Measurements from ENCODE around the gene RAET1G.
A peak's percentile ranks its signal among the peaks of the same experiment; 100 is the strongest.
"Not testable (repeated sequence)": the region's sequence is repeated elsewhere in the genome, so short reads cannot be mapped to it uniquely, and the experiment has no call there.

The RAET1G gene

DNA sequence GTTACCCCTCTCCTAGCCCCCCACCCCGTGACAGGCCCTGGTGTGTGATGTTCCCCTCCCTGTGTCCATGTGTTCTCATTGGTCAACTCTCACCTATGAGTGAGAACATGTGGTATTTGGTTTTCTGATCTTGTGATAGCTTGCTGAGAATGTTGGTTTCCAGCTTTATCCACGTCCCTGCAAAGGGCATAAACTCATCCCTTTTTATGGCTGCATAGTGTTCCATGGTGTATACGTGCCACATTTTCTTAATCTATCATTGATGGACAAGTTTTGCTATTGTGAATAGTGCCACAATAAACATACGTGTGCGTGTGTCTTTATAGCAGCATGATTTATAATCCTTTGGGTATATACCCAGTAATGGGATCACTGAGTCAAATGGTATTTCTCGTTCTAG lies 31.1 kb downstream of the RAET1G start:
- not testable (repeated sequence) for DNase-seq

- DNase-seq: no peak
These were observed 31.7 kb downstream of the RAET1G start for GRCh38 chr6:149891259-149891658.

DNA sequence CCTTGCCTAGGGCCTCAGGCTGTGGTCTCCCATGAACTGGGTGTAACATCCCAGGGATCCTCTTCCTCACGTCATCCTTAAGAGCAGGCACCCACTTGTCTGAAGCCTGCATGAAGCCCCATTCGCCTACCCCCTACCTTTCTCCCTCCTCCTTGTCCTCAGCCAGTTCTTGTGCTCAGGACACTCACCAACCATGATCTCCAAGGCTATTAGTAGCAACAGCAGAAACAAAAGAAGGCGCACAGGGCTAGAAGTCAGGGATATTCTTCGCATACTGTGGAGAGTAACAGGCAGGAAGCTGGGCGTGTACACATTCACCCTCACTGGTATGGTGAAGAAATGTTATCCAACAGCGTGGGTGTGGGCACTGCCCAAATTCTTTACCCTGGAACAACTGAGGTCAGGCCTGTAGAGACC lies 32.3 kb downstream of the RAET1G start:
- no peak for DNase-seq

GRCh38 chr6:149889326-149889725 lies 33.6 kb downstream of the RAET1G start:
- no peak for DNase-seq

- DNase-seq: no peak
These were observed 34.3 kb downstream of the RAET1G start for GRCh38 chr6:149888659-149889058.

GRCh38 chr6:149888093-149888492 lies 34.8 kb downstream of the RAET1G start:
- DNase-seq: no peak

- no peak for DNase-seq
These were observed 35.6 kb downstream of the RAET1G start for GRCh38 chr6:149887343-149887742.

GRCh38 chr6:149885888-149886287 lies 37.0 kb downstream of the RAET1G start:
- DNase-seq: no peak

GRCh38 chr6:149884617-149885016 lies 38.3 kb downstream of the RAET1G start:
- no peak for DNase-seq

DNA sequence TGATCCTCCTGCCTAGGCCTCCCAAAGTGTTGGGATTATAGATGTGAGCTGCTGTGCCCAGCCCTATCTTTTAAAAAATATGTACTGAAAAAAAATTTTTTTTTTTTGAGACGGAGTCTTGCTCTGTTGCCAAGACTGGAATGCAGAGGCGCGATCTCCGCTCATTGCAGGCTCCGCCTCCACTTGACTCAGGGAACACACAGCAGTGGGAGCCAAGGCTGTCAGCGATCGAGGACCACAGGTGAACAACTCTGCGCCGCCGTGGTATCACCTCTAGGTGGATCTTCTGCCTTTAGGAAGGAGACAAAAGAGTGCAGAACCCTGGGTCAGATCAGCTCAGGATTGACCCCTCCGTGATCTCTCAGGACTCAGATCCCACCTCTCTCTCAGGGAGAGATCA lies 38.7 kb downstream of the RAET1G start:
- peak; percentile 75 for DNase-seq

DNA sequence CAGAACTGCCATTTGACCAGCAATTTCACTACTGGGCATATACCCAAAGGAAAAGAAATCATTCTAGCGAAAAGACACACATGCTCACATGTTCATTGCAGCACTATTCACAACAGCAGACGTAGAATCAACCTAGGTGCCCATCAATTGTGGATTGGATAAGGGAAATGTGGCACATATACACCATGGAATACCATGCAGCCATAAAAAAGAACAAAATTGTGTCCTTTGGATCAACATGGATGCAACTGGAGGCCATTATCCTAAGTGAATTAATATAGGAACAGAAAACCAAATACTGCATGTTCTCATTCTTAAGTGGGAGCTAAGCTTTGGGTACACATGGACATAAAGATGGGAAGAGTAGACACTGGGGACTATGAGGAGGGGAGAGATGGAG lies 41.1 kb downstream of the RAET1G start:
- no peak for DNase-seq

DNA sequence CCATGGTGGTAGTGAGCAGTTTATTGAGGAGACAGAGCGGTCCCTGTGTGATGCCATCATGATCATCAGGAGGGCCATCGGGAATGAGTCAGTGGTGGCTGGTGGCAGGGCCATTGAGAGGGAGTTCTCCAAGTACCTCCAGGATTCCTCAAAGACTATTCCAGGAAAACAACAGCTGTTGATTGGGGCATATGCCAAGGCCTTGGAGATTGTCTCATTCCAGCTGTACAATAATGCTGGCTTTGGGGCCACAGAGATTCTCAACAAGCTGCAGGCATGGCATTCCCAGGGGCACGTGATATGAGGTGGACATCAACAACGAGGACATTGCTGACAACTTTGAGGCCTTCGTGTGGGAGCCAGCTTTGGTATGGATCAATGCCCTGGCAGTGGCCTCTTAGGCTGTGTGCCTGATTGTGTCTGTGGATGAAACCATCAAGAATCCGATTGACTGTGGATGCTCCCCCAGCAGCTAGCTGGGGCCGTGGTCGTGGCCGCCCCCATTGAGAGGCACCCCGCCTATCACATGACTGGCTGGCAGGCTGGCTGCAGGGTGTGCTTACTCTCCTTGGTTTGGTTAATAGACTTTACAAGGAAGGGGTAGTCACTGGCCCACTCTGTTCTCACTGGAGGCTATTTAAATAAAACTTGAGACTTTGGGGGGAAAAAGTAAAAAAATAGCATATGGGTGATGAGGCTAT lies 41.7 kb downstream of the RAET1G start:
- no peak for DNase-seq

GRCh38 chr6:149877659-149878058 lies 45.3 kb downstream of the RAET1G start:
- no peak for DNase-seq

GRCh38 chr6:149876241-149876933 lies 46.5 kb downstream of the RAET1G start:
- DNase-seq: no peak

GRCh38 chr6:149872233-149872632 lies 50.7 kb downstream of the RAET1G start:
- no peak for DNase-seq

- no peak for DNase-seq
These were observed 51.7 kb downstream of the RAET1G start for GRCh38 chr6:149871182-149871581.

DNA sequence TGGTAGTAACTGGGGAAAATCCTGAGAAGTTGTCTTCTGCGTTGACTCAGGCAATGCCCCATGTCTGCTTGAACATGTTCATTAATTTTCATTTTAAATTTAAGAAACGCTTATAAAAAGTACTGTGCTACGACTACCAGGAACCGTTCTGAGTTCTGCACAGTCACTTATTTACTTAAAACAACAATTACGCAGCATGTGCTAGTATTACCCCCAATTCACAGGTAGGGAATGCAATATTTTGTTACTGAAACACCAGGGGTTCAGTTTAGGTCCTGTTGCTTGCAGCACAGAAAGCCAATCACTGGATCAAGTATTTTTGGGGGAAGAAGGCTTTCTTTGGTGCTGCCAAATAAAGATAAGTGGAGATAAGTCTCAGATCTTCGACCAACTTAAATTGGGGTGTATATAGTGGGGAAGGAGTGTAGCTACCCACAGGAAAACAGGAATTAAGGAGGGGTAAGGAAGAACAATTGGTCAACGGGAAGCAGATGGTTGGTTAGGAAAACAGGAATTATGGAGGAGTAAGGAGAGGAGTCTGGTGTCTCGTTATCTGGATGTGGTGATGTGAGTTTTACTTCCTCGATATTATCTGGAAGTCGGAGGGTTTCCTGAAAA lies 53.5 kb downstream of the RAET1G start:
- no peak for DNase-seq

DNA sequence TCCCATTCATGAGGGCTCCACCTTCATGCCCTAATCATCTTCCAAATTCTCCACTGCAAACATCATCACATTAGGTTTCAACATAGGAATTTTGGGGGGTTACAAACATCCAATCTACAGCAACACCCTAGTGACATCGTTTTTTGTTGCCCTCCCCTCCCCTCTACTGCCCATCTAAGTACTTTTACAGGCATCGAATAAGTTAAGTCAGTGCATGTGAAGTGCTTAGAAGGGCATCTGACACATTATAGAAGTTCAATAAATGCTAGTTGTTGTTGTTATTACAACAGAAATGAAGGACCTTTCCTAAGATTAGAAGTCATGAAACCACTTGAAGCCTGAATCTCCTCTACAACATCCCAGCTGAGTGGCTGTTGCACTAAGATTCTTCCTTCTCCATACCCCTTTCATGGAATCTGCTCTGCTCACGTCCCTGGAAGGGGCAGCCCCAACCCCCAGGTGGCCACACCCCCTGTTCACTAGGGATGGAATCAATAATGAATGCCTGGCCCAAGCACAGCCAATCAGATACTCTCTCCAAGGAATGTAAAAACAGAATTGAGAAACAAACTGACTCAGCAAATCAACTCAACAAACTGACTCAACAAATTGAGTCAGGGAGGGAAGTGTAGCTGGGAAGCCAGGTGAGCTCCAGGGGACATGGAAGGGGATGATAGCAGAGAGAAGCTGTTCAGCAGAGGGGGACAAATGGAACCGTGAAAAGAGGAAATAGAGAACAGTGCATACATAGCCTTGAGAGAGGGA lies 54.9 kb downstream of the RAET1G start:
- DNase-seq: no peak
